Parathyroid adenoma (tissue), 2 donors: ENCODE results near the gene SLC22A23.

ENCODE experiments used
- H2AFZ ChIP-seq: fragments of 300-600 bp; sonication (generic); one replicate; pipeline ENCODE4 v1.7.0; 2017; ENCODE audit warnings: antibody characterized with exemption, mild to moderate bottlenecking
- H3K27ac ChIP-seq: fragments of 300-600 bp; sonication (generic); one replicate; pipeline ENCODE4 v1.7.0; 2017
- H3K27me3 ChIP-seq: fragments of 300-600 bp; sonication (generic); one replicate; pipeline ENCODE4 v1.7.0; 2017; ENCODE audit warnings: low read length; ENCODE audit not compliant: control insufficient read depth, insufficient read depth
- H3K36me3 ChIP-seq: fragments of 300-600 bp; sonication (generic); one replicate; pipeline ENCODE4 v1.7.0; 2017; ENCODE audit warnings: low read length; ENCODE audit not compliant: control insufficient read depth, insufficient read depth
- H3K4me1 ChIP-seq: fragments of 300-600 bp; sonication (generic); one replicate; pipeline ENCODE4 v1.7.0; 2017; ENCODE audit warnings: control low read depth
- H3K4me2 ChIP-seq: fragments of 300-600 bp; sonication (generic); one replicate; pipeline ENCODE4 v1.7.0; 2017; ENCODE audit warnings: low read length
- H3K4me3 ChIP-seq: fragments of 300-600 bp; sonication (generic); one replicate; pipeline ENCODE4 v1.7.0; 2017; ENCODE audit warnings: low read depth, low read length
- H3K79me2 ChIP-seq: fragments of 300-600 bp; sonication (generic); one replicate; pipeline ENCODE4 v1.7.0; 2017; ENCODE audit warnings: control low read depth
- H3K9ac ChIP-seq: fragments of 300-600 bp; sonication (generic); one replicate; pipeline ENCODE4 v1.7.0; 2017; ENCODE audit warnings: mild to moderate bottlenecking
- H3K9me3 ChIP-seq: fragments of 300-600 bp; sonication (generic); one replicate; pipeline ENCODE4 v1.7.0; 2017; ENCODE audit warnings: low read length; ENCODE audit not compliant: control insufficient read depth
- CTCF ChIP-seq: fragments of 300-600 bp; sonication (generic); IDR thresholded peaks from one replicate; pipeline ENCODE4 v1.7.0; 2017; ENCODE audit warnings: antibody characterized with exemption, mild to moderate bottlenecking
- donor health status: primary hyperparathyroidism.

The SLC22A23 gene

GRCh38 chr6:3264356-3264755 lies 192.5 kb downstream of the SLC22A23 start:
- Histone ChIP-seq H3K79me2 (peaks cover 21% of the 10 kb centered on the region), H3K9me3 (no peaks in the 10 kb centered on the region), H3K27me3 (no peaks in the 10 kb centered on the region), H3K4me3 (no peak overlapping the region), H3K9ac (no peak overlapping the region), H3K27ac (no peak overlapping the region), H3K4me2 (no peak overlapping the region), H3K36me3 (no peaks in the 10 kb centered on the region), H2AFZ (no peak overlapping the region), H3K4me1 (peaks cover 14% of the 10 kb centered on the region)
- no peak for TF ChIP-seq CTCF

- Histone ChIP-seq H3K9ac (no peak overlapping the region), H3K4me1 (peaks cover 14% of the 10 kb centered on the region), H3K27ac (no peak overlapping the region), H3K79me2 (peaks cover 20% of the 10 kb centered on the region), H3K4me3 (no peak overlapping the region), H2AFZ (no peak overlapping the region), H3K36me3 (no peaks in the 10 kb centered on the region), H3K4me2 (no peak overlapping the region), H3K9me3 (no peaks in the 10 kb centered on the region), H3K27me3 (no peaks in the 10 kb centered on the region)
- TF ChIP-seq CTCF = no peak
These were observed 193.8 kb downstream of the SLC22A23 start for GRCh38 chr6:3263096-3263495.

- H3K27ac ChIP-seq = no peak overlapping the region
- no peak for TF ChIP-seq CTCF
These were observed 194.9 kb downstream of the SLC22A23 start for GRCh38 chr6:3261921-3262320.

GRCh38 chr6:3261518-3261820 lies 195.4 kb downstream of the SLC22A23 start:
- no peaks in the 10 kb centered on the region for H3K27me3 ChIP-seq
- no peaks in the 10 kb centered on the region for H3K9me3 ChIP-seq
- H3K9ac ChIP-seq = no peak overlapping the region
- H3K4me2 ChIP-seq = no peak overlapping the region
- no peak overlapping the region for H2AFZ ChIP-seq
- peaks cover 14% of the 10 kb centered on the region for H3K4me1 ChIP-seq
- H3K79me2 ChIP-seq = peaks cover 20% of the 10 kb centered on the region
- no peak for TF ChIP-seq CTCF
- H3K27ac ChIP-seq = no peak overlapping the region
- no peaks in the 10 kb centered on the region for H3K36me3 ChIP-seq
- H3K4me3 ChIP-seq = no peak overlapping the region

More at GRCh38 chr6:3261921-3262320, 194.9 kb downstream of the SLC22A23 start:
- Histone ChIP-seq H2AFZ (no peak overlapping the region), H3K4me1 (peaks cover 14% of the 10 kb centered on the region), H3K36me3 (no peaks in the 10 kb centered on the region), H3K79me2 (peaks cover 20% of the 10 kb centered on the region), H3K4me3 (no peak overlapping the region), H3K9ac (no peak overlapping the region), H3K4me2 (no peak overlapping the region), H3K27me3 (no peaks in the 10 kb centered on the region), H3K9me3 (no peaks in the 10 kb centered on the region)

GRCh38 chr6:3260772-3261517 lies 195.9 kb downstream of the SLC22A23 start:
- Histone ChIP-seq H3K36me3 (no peaks in the 10 kb centered on the region), H3K9me3 (no peaks in the 10 kb centered on the region), H3K79me2 (peaks cover 20% of the 10 kb centered on the region), H3K9ac (no peak overlapping the region), H3K27ac (no peak overlapping the region), H3K4me2 (no peak overlapping the region), H2AFZ (no peak overlapping the region), H3K4me1 (peaks cover 14% of the 10 kb centered on the region), H3K27me3 (no peaks in the 10 kb centered on the region), H3K4me3 (no peak overlapping the region)
- no peak for TF ChIP-seq CTCF
